ENCODE data around the gene MMRN2. TPM values are rescaled to one million over a fixed set of nuclear protein-coding genes. Genes with fewer than 3 reads are reported as not detected.

Gene MMRN2
- total RNA-seq, 1 donor from 2014 or later: 25.6 TPM

- H3K4me3 ChIP-seq (ENCODE audit: low read length in 3 of 3): peak overlapping the region; percentile 83 to 88 (median 85)
- H3K9me3 ChIP-seq (ENCODE audit: control insufficient read depth in 3 of 3, low read length in 3 of 3): no peaks in the 10 kb centered on the region
- peak overlapping the region; percentile 99 for H3K27ac ChIP-seq (ENCODE audit: low read depth, low read length)
- peak overlapping the region; percentile 86 to 96 (median 92) for H3K9ac ChIP-seq (ENCODE audit: low read depth in 1 of 3, low read length in 3 of 3)
- peaks cover 41 to 60% (median 52%) of the 10 kb centered on the region in 3 donors for H3K4me1 ChIP-seq (ENCODE audit: control insufficient read depth in 3 of 3, insufficient read depth in 3 of 3, low read length in 3 of 3)
- peaks cover 0 to 5% (median 0%) of the 10 kb centered on the region in 3 donors for H3K27me3 ChIP-seq (ENCODE audit: control insufficient read depth in 3 of 3, insufficient read depth in 3 of 3, low read length in 3 of 3)
- no peaks in the 10 kb centered on the region for H3K36me3 ChIP-seq (ENCODE audit: control insufficient read depth in 3 of 3, insufficient read depth in 3 of 3, low read length in 3 of 3)
These were observed 13.0 kb upstream of the MMRN2 start for GRCh38 chr10:86970162-86970981.

GRCh38 chr10:86969421-86970041 lies 12.1 kb upstream of the MMRN2 start:
- Histone ChIP-seq H3K27ac (ENCODE audit: low read depth, low read length) (peak overlapping the region; percentile 99), H3K4me3 (ENCODE audit: low read length in 3 of 3) (peak overlapping the region; percentile 83 to 88 (median 85)), H3K9ac (ENCODE audit: low read depth in 1 of 3, low read length in 3 of 3) (peak overlapping the region; percentile 86 to 96 (median 92)), H3K4me1 (ENCODE audit: control insufficient read depth in 3 of 3, insufficient read depth in 3 of 3, low read length in 3 of 3) (peaks cover 42 to 60% (median 52%) of the 10 kb centered on the region in 3 donors), H3K36me3 (ENCODE audit: control insufficient read depth in 3 of 3, insufficient read depth in 3 of 3, low read length in 3 of 3) (no peaks in the 10 kb centered on the region), H3K9me3 (ENCODE audit: control insufficient read depth in 3 of 3, low read length in 3 of 3) (no peaks in the 10 kb centered on the region), H3K27me3 (ENCODE audit: control insufficient read depth in 3 of 3, insufficient read depth in 3 of 3, low read length in 3 of 3) (peaks cover 0 to 5% (median 0%) of the 10 kb centered on the region in 3 donors)

GRCh38 chr10:86968994-86969355 lies 11.6 kb upstream of the MMRN2 start:
- Histone ChIP-seq H3K9me3 (ENCODE audit: control insufficient read depth in 3 of 3, low read length in 3 of 3) (no peaks in the 10 kb centered on the region), H3K36me3 (ENCODE audit: control insufficient read depth in 3 of 3, insufficient read depth in 3 of 3, low read length in 3 of 3) (no peaks in the 10 kb centered on the region), H3K4me1 (ENCODE audit: control insufficient read depth in 3 of 3, insufficient read depth in 3 of 3, low read length in 3 of 3) (peaks cover 43 to 64% (median 52%) of the 10 kb centered on the region in 3 donors), H3K27me3 (ENCODE audit: control insufficient read depth in 3 of 3, insufficient read depth in 3 of 3, low read length in 3 of 3) (peaks cover 0 to 5% (median 0%) of the 10 kb centered on the region in 3 donors), H3K9ac (ENCODE audit: low read depth in 1 of 3, low read length in 3 of 3) (peak overlapping the region; percentile 86 to 96 (median 92)), H3K27ac (ENCODE audit: low read depth, low read length) (peak overlapping the region; percentile 99), H3K4me3 (ENCODE audit: low read length in 3 of 3) (peak overlapping the region; percentile 83 to 88 (median 85))

- Histone ChIP-seq H3K4me3 (ENCODE audit: low read length in 3 of 3) (peak within 1 kb of the TSS; percentile 83 to 88 (median 85)), H3K27ac (ENCODE audit: low read depth, low read length) (peak within 1 kb of the TSS; percentile 99), H3K9me3 (ENCODE audit: control insufficient read depth in 3 of 3, low read length in 3 of 3) (no peaks in the 10 kb centered on the region), H3K27me3 (ENCODE audit: control insufficient read depth in 3 of 3, insufficient read depth in 3 of 3, low read length in 3 of 3) (peaks cover 0 to 5% (median 0%) of the 10 kb centered on the region in 3 donors), H3K4me1 (ENCODE audit: control insufficient read depth in 3 of 3, insufficient read depth in 3 of 3, low read length in 3 of 3) (peaks cover 43 to 64% (median 52%) of the 10 kb centered on the region in 3 donors), H3K9ac (ENCODE audit: low read depth in 1 of 3, low read length in 3 of 3) (peak within 1 kb of the TSS; percentile 86 to 96 (median 92)), H3K36me3 (ENCODE audit: control insufficient read depth in 3 of 3, insufficient read depth in 3 of 3, low read length in 3 of 3) (no peaks in the 10 kb centered on the region)
These were observed 11.0 kb upstream of the MMRN2 start, which contains the start of gene ADIRF for GRCh38 chr10:86968271-86968993. ADIRF (plus strand) TSS chr10:86968482; CDS start chr10:86968545, 63 bp downstream.

- H3K9me3 ChIP-seq (ENCODE audit: control insufficient read depth in 3 of 3, low read length in 3 of 3): no peaks in the 10 kb centered on the region
- H3K36me3 ChIP-seq (ENCODE audit: control insufficient read depth in 3 of 3, insufficient read depth in 3 of 3, low read length in 3 of 3): no peaks in the 10 kb centered on the region
- H3K4me1 ChIP-seq (ENCODE audit: control insufficient read depth in 3 of 3, insufficient read depth in 3 of 3, low read length in 3 of 3): peaks cover 43 to 64% (median 52%) of the 10 kb centered on the region in 3 donors
- peak overlapping the region; percentile 99 for H3K27ac ChIP-seq (ENCODE audit: low read depth, low read length)
- H3K27me3 ChIP-seq (ENCODE audit: control insufficient read depth in 3 of 3, insufficient read depth in 3 of 3, low read length in 3 of 3): peaks cover 0 to 5% (median 0%) of the 10 kb centered on the region in 3 donors
- peak overlapping the region; percentile 83 to 88 (median 85) for H3K4me3 ChIP-seq (ENCODE audit: low read length in 3 of 3)
- H3K9ac ChIP-seq (ENCODE audit: low read depth in 1 of 3, low read length in 3 of 3): peak overlapping the region; percentile 86 to 96 (median 92)
These were observed 10.1 kb upstream of the MMRN2 start for GRCh38 chr10:86967481-86967941.

GRCh38 chr10:86965986-86966654 lies 8.7 kb upstream of the MMRN2 start:
- H3K36me3 ChIP-seq (ENCODE audit: control insufficient read depth in 3 of 3, insufficient read depth in 3 of 3, low read length in 3 of 3): no peaks in the 10 kb centered on the region
- H3K4me3 ChIP-seq (ENCODE audit: low read length in 3 of 3): peak overlapping the region; percentile 31 to 53 (median 49)
- peak overlapping the region in 2 of 3 donors; percentile 25 to 51 for H3K9ac ChIP-seq (ENCODE audit: low read depth in 1 of 3, low read length in 3 of 3)
- H3K27ac ChIP-seq (ENCODE audit: low read depth, low read length): no peak overlapping the region
- H3K27me3 ChIP-seq (ENCODE audit: control insufficient read depth in 3 of 3, insufficient read depth in 3 of 3, low read length in 3 of 3): peaks cover 0 to 5% (median 0%) of the 10 kb centered on the region in 3 donors
- peaks cover 43 to 56% (median 46%) of the 10 kb centered on the region in 3 donors for H3K4me1 ChIP-seq (ENCODE audit: control insufficient read depth in 3 of 3, insufficient read depth in 3 of 3, low read length in 3 of 3)
- no peaks in the 10 kb centered on the region for H3K9me3 ChIP-seq (ENCODE audit: control insufficient read depth in 3 of 3, low read length in 3 of 3)

- H3K4me1 ChIP-seq (ENCODE audit: control insufficient read depth in 3 of 3, insufficient read depth in 3 of 3, low read length in 3 of 3): peaks cover 41 to 57% (median 44%) of the 10 kb centered on the region in 3 donors
- H3K36me3 ChIP-seq (ENCODE audit: control insufficient read depth in 3 of 3, insufficient read depth in 3 of 3, low read length in 3 of 3): no peaks in the 10 kb centered on the region
- H3K27me3 ChIP-seq (ENCODE audit: control insufficient read depth in 3 of 3, insufficient read depth in 3 of 3, low read length in 3 of 3): peaks cover 0 to 5% (median 0%) of the 10 kb centered on the region in 3 donors
- no peak overlapping the region for H3K4me3 ChIP-seq (ENCODE audit: low read length in 3 of 3)
- no peaks in the 10 kb centered on the region for H3K9me3 ChIP-seq (ENCODE audit: control insufficient read depth in 3 of 3, low read length in 3 of 3)
- no peak overlapping the region for H3K27ac ChIP-seq (ENCODE audit: low read depth, low read length)
- H3K9ac ChIP-seq (ENCODE audit: low read depth in 1 of 3, low read length in 3 of 3): no peak overlapping the region
These were observed 7.4 kb upstream of the MMRN2 start for GRCh38 chr10:86964847-86965190.

GRCh38 chr10:86964061-86964846 lies 6.8 kb upstream of the MMRN2 start:
- no peak overlapping the region for H3K27ac ChIP-seq (ENCODE audit: low read depth, low read length)
- no peak overlapping the region for H3K4me3 ChIP-seq (ENCODE audit: low read length in 3 of 3)
- H3K36me3 ChIP-seq (ENCODE audit: control insufficient read depth in 3 of 3, insufficient read depth in 3 of 3, low read length in 3 of 3): no peaks in the 10 kb centered on the region
- H3K9ac ChIP-seq (ENCODE audit: low read depth in 1 of 3, low read length in 3 of 3): no peak overlapping the region
- no peaks in the 10 kb centered on the region for H3K9me3 ChIP-seq (ENCODE audit: control insufficient read depth in 3 of 3, low read length in 3 of 3)
- H3K27me3 ChIP-seq (ENCODE audit: control insufficient read depth in 3 of 3, insufficient read depth in 3 of 3, low read length in 3 of 3): peaks cover 0 to 3% (median 1%) of the 10 kb centered on the region in 3 donors
- peaks cover 40 to 56% (median 42%) of the 10 kb centered on the region in 3 donors for H3K4me1 ChIP-seq (ENCODE audit: control insufficient read depth in 3 of 3, insufficient read depth in 3 of 3, low read length in 3 of 3)
